HEK293 (cell line): Measurements from ENCODE around the gene LMF1.

Experiments used
- ATF2 ChIP-seq: fragments of 450-650 bp; formaldehyde crosslinking; IDR thresholded peaks from 2 replicates; pipeline ENCODE4 v1.5.1; 2016; ENCODE audit warnings: missing biosample characterization, missing genetic modification characterization, low read depth
- CTCF ChIP-seq: fragments of 450-650 bp; formaldehyde crosslinking; IDR thresholded peaks from 2 replicates; pipeline ENCODE4 v1.5.1; 2016; ENCODE audit warnings: missing biosample characterization, missing genetic modification characterization
- HIC1 ChIP-seq: fragments of 450-650 bp; formaldehyde crosslinking; IDR thresholded peaks from 2 replicates; pipeline ENCODE4 v1.5.1; 2016; ENCODE audit warnings: missing biosample characterization, missing genetic modification characterization
- KLF9 ChIP-seq: fragments of 450-650 bp; formaldehyde crosslinking; IDR thresholded peaks from 2 replicates; pipeline ENCODE4 v1.5.1; 2016; ENCODE audit warnings: missing biosample characterization, missing genetic modification characterization, low read depth
- RBAK ChIP-seq: fragments of 450-650 bp; formaldehyde crosslinking; IDR thresholded peaks from 2 replicates; pipeline ENCODE4 v1.5.1; 2016; ENCODE audit warnings: missing biosample characterization, missing genetic modification characterization
- YY1 ChIP-seq: fragments of 450-650 bp; formaldehyde crosslinking; IDR thresholded peaks from 2 replicates; pipeline ENCODE4 v1.5.1; 2018; ENCODE audit warnings: missing biosample characterization, missing genetic modification characterization
- ZBTB7A ChIP-seq: fragments of 450-650 bp; formaldehyde crosslinking; IDR thresholded peaks from 2 replicates; pipeline ENCODE4 v1.5.1; 2016; ENCODE audit warnings: low read depth, missing biosample characterization, missing genetic modification characterization
- ZFHX2 ChIP-seq: fragments of 450-650 bp; formaldehyde crosslinking; conservative IDR thresholded peaks from 2 replicates; pipeline ENCODE4 v1.5.1; 2016; ENCODE audit warnings: missing biosample characterization, missing genetic modification characterization

- TF ChIP-seq KLF9 (tag by site-specific recombination) (no peak), ZBTB7A (tag by site-specific recombination) (no peak), RBAK (tag by site-specific recombination) (no peak), CTCF (no peak), ZFHX2 (tag by site-specific recombination) (no peak), YY1 (tag by site-specific recombination) (no peak), HIC1 (tag by site-specific recombination) (no peak), ATF2 (tag by site-specific recombination) (no peak)
Observed at GRCh38 chr16:877242-878071, 93.3 kb downstream of the LMF1 start.
